ENCODE results near the gene TMC1.

The TMC1 gene

GRCh38 chr9:72656021-72656420 lies 134.6 kb downstream of the TMC1 start:
- no peak for TF ChIP-seq TAF1 (IDR thresholded peaks at IDR 0.05; ENCODE audit: low read depth)
- TF ChIP-seq ZBTB7A (IDR thresholded peaks at IDR 0.05; ENCODE audit: low read depth) = no peak
- no peak for TF ChIP-seq USF1 (IDR thresholded peaks at IDR 0.05)
- no peak for TF ChIP-seq MAX (IDR thresholded peaks at IDR 0.05)
- TF ChIP-seq CREB1 (IDR thresholded peaks at IDR 0.05; ENCODE audit: low read depth) = no peak
- no peak for TF ChIP-seq CEBPB (IDR thresholded peaks at IDR 0.05)
- no peak for TF ChIP-seq REST (IDR thresholded peaks at IDR 0.05; ENCODE audit: low read depth)
- TF ChIP-seq TEAD4 (IDR thresholded peaks at IDR 0.05) = no peak

GRCh38 chr9:72657023-72657422 lies 135.6 kb downstream of the TMC1 start:
- TF ChIP-seq MAX (IDR thresholded peaks at IDR 0.05) = no peak
- TF ChIP-seq CREB1 (IDR thresholded peaks at IDR 0.05; ENCODE audit: low read depth) = no peak
- TF ChIP-seq FOXM1 (IDR thresholded peaks at IDR 0.05; ENCODE audit: borderline replicate concordance, low read depth) = no peak
- TF ChIP-seq NFIC (IDR thresholded peaks at IDR 0.05) = no peak
- TF ChIP-seq USF1 (IDR thresholded peaks at IDR 0.05) = no peak

GRCh38 chr9:72658703-72659102 lies 137.3 kb downstream of the TMC1 start:
- no peak for TF ChIP-seq FOXM1 (IDR thresholded peaks at IDR 0.05; ENCODE audit: borderline replicate concordance, low read depth)
- no peak for TF ChIP-seq TAF1 (IDR thresholded peaks at IDR 0.05; ENCODE audit: low read depth)
- TF ChIP-seq RAD21 (IDR thresholded peaks at IDR 0.05; ENCODE audit: low read depth) = no peak
- TF ChIP-seq YY1 (IDR thresholded peaks at IDR 0.05; ENCODE audit: low read depth) = no peak
- TF ChIP-seq EGR1 (IDR thresholded peaks at IDR 0.05) = no peak
- TF ChIP-seq TEAD4 (IDR thresholded peaks at IDR 0.05) = no peak
- no peak for TF ChIP-seq TCF12 (IDR thresholded peaks at IDR 0.05; ENCODE audit: low read depth)
- TF ChIP-seq NFIC (IDR thresholded peaks at IDR 0.05) = no peak
- no peak for TF ChIP-seq REST (IDR thresholded peaks at IDR 0.05; ENCODE audit: low read depth)
- no peak for TF ChIP-seq ZBTB7A (IDR thresholded peaks at IDR 0.05; ENCODE audit: low read depth)
- TF ChIP-seq USF1 (IDR thresholded peaks at IDR 0.05) = no peak
- no peak for TF ChIP-seq CREB1 (IDR thresholded peaks at IDR 0.05; ENCODE audit: low read depth)
- TF ChIP-seq CEBPB (IDR thresholded peaks at IDR 0.05) = no peak
- TF ChIP-seq EP300 (IDR thresholded peaks at IDR 0.05; ENCODE audit: borderline replicate concordance) = no peak
- TF ChIP-seq MAX (IDR thresholded peaks at IDR 0.05) = no peak

GRCh38 chr9:72661401-72662135 lies 140.2 kb downstream of the TMC1 start:
- TF ChIP-seq CREB1 (IDR thresholded peaks at IDR 0.05; ENCODE audit: low read depth) (no peak), EGR1 (IDR thresholded peaks at IDR 0.05) (no peak), USF1 (IDR thresholded peaks at IDR 0.05) (no peak), TAF1 (IDR thresholded peaks at IDR 0.05; ENCODE audit: low read depth) (no peak), REST (IDR thresholded peaks at IDR 0.05; ENCODE audit: low read depth) (no peak), TEAD4 (IDR thresholded peaks at IDR 0.05) (no peak), FOXM1 (IDR thresholded peaks at IDR 0.05; ENCODE audit: borderline replicate concordance, low read depth) (no peak), NFIC (IDR thresholded peaks at IDR 0.05) (no peak), EP300 (IDR thresholded peaks at IDR 0.05; ENCODE audit: borderline replicate concordance) (no peak), MAX (IDR thresholded peaks at IDR 0.05) (no peak), TCF12 (IDR thresholded peaks at IDR 0.05; ENCODE audit: low read depth) (no peak), ZBTB7A (IDR thresholded peaks at IDR 0.05; ENCODE audit: low read depth) (no peak), CEBPB (IDR thresholded peaks at IDR 0.05) (no peak), RAD21 (IDR thresholded peaks at IDR 0.05; ENCODE audit: low read depth) (no peak)

All from Ishikawa (cell line).